Fibroblast of lung (primary cell): Measurements from ENCODE around the gene CPZ.

Experiments used
- CTCF ChIP-seq, 2 donors: IDR thresholded peaks in 1 of 2; conservative IDR thresholded peaks in 1 of 2; 1 replicate in 1 of 2; 2 replicates in 1 of 2; pipeline ENCODE4 v1.5.1; 2011 to 2012; ENCODE audit warnings: low read length in 2 of 2, control low read depth in 1 of 2, inconsistent platforms in 1 of 2, low read depth in 1 of 2, mild to moderate bottlenecking in 1 of 2
- EZH2 ChIP-seq: IDR thresholded peaks from 2 replicates; pipeline ENCODE4 v1.5.1; 2012; ENCODE audit warnings: low read length, control low read depth, mild to moderate bottlenecking; ENCODE audit errors: missing control alignments

- TF ChIP-seq CTCF (conservative IDR thresholded peaks at IDR 0.05 in 1 of 2, IDR thresholded peaks at IDR 0.05 in 1 of 2; ENCODE audit: low read depth in 1 of 2, low read length in 2 of 2) (no peak), EZH2 (no peak)
These were observed 59.9 kb downstream of the CPZ start for GRCh38 chr4:8652181-8653078.
